ENCODE measurements around the gene IARS2.
"Not testable (repeated sequence)": the region's sequence is repeated elsewhere in the genome, so short reads cannot be mapped to it uniquely, and the experiment has no call there.

Gene IARS2

DNA sequence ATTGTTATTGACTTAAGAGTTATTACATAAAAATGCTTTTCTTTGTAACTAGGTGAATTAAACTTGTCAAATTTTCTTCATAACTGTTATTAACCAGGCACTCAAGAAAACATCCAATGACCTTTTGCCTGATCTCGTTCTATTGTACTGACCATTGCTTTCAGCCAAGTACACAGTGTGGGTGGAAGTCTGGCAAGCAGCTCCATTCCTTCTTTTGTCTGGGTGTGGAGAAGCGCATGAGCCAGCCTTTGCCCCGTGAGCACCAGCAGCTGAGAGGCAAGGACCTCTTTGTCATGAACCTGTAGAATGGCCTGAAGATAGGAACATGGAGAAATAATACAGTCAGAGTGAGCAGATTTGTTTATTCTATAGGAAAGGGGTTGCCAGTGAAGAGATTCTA is 57.5 kb downstream of the IARS2 start:
- TF ChIP-seq, protein P1, sequence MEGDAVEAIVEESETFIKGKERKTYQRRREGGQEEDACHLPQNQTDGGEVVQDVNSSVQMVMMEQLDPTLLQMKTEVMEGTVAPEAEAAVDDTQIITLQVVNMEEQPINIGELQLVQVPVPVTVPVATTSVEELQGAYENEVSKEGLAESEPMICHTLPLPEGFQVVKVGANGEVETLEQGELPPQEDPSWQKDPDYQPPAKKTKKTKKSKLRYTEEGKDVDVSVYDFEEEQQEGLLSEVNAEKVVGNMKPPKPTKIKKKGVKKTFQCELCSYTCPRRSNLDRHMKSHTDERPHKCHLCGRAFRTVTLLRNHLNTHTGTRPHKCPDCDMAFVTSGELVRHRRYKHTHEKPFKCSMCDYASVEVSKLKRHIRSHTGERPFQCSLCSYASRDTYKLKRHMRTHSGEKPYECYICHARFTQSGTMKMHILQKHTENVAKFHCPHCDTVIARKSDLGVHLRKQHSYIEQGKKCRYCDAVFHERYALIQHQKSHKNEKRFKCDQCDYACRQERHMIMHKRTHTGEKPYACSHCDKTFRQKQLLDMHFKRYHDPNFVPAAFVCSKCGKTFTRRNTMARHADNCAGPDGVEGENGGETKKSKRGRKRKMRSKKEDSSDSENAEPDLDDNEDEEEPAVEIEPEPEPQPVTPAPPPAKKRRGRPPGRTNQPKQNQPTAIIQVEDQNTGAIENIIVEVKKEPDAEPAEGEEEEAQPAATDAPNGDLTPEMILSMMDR (IDR thresholded peaks at IDR 0.05; ENCODE audit: control insufficient read depth, extremely low read depth, insufficient read depth): no peak
- no peak overlapping the region for H3K4me3 ChIP-seq (ENCODE audit: low read depth, low read length)
- no peak for DNase-seq (ENCODE audit: low read depth)

DNA sequence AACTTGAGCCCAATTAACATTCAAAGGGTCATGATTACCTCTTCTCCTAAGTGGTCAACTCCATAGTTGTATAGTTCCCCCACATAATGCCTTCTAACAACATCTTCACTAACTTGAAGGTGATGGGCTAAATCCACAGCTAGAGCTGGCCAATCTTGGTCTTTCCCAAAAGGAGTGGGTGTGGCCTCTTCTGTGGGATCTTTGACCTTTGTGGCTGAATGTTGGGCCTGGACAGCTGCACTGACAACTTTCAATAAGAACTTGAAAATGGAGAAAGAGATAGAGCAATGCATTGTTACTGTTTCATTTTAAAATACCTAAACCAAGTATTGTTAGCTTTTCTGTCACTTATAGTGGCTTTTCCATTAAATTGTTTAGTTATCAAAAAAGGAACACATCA is 59.2 kb downstream of the IARS2 start:
- TF ChIP-seq, protein P1 (IDR thresholded peaks at IDR 0.05; ENCODE audit: control insufficient read depth, extremely low read depth, insufficient read depth): no peak
- H3K4me3 ChIP-seq (ENCODE audit: low read depth, low read length): no peak overlapping the region
- no peak for DNase-seq (ENCODE audit: low read depth)

DNA sequence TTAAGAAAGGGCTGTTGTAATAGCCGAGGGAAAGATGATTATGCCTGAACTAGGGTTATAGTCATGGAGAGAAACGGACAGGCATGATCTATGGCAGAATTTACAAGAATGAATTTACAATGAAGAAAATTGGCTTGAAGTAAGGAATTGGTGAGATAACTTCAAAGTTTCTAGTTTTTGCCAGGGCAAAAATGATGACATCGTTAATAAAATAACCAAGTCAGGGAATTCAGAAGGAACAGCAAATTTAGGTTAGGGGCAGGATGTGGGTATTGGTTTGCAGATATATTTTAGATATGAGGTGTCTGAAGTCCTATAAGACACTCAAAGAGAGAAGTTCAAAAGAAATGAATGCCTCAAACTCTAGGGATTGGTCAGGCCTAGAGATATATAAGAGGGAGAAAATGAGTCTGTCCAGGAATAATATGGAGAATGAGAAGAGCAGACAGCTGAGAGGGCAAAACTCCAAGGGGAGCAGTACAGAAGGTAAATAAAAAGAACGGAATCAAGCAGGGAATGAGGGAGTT is 62.8 kb downstream of the IARS2 start:
- TF ChIP-seq, protein P1 (IDR thresholded peaks at IDR 0.05; ENCODE audit: control insufficient read depth, extremely low read depth, insufficient read depth): no peak
- no peak overlapping the region for H3K4me3 ChIP-seq (ENCODE audit: low read depth, low read length)

DNA sequence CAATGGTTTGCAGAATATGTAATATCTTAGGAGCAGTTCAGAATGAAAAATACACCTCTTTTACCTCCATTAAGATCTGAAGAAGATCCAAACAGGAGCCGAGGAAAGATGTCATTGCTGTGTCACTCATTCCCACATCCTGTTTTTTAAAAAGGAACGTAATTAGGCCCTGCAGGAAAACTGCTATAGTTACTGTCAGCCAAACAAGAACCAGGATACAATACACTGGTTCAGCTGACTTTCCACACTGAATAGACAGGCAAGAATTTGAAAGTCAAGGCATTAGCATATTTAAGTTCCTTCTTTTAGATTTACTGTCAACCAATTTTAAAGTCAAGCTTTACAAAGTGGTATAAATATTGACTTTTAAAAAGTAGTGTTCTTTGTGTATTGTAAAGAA is 63.8 kb downstream of the IARS2 start:
- no peak for DNase-seq (ENCODE audit: low read depth)
- H3K4me3 ChIP-seq (ENCODE audit: low read depth, low read length): no peak overlapping the region
- TF ChIP-seq, protein P1 (IDR thresholded peaks at IDR 0.05; ENCODE audit: control insufficient read depth, extremely low read depth, insufficient read depth): no peak

More for the DNA sequence above, 62.8 kb downstream of the IARS2 start:
- no peak for DNase-seq (ENCODE audit: low read depth)

DNA sequence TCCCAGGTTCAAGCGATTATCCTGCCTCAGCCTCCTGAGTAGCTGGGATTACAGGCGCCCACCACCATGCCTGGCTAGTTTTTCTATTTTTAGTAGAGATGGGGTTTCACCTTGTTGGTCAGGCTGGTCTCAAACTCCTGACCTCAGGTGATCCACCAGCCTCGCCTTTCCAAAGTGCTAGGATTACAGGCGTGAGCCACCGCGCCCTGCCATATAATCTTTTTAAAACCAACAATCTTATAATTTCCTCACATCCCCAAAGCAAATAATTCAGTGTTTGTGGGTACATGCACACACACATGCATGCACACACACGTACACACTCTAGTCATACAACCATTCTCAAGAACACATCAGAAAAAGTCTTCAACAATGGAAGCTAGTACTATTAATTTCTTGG is 64.6 kb downstream of the IARS2 start:
- DNase-seq (ENCODE audit: low read depth); H3K4me3 ChIP-seq (ENCODE audit: low read depth, low read length): not testable (repeated sequence)

DNA sequence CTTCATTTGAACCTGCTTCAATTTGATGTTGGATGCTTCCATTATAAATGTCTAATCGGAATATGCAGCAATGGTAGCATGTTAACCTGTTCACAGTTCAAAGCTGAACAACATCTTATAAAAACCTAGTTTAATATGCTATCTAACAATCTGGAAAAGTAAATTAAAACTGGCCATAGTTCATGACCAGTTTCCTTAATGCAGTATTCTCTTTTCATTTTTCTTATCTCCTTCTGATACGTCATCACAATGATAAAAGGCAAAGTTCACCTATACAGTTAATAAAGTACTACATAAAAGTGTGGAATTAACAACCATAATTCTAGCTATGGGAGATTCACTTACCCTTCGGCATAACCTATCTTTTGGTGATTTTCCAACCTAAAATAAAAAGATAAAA is 65.1 kb downstream of the IARS2 start:
- no peak overlapping the region for H3K4me3 ChIP-seq (ENCODE audit: low read depth, low read length)
- no peak for DNase-seq (ENCODE audit: low read depth)
- TF ChIP-seq, protein P1 (IDR thresholded peaks at IDR 0.05; ENCODE audit: control insufficient read depth, extremely low read depth, insufficient read depth): no peak

DNA sequence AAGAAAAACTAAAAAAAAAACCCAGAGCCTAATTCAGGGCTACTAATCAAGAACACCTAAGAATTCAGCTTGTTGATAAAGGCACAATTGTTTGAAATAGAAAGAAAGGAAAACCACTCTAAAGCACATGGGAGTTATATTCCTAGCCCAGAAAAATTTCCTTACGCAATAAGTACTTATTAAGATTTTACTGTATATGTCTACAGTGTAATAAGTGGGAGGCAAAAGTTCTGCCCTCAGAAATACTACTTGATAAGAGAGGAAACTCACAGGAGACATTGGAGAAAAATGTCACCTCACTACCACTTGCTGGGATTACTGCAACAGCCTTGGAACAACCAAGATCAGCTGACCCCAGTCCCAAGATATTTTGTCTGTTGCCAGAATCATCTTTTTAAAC is 66.1 kb downstream of the IARS2 start:
- no peak overlapping the region for H3K4me3 ChIP-seq (ENCODE audit: low read depth, low read length)
- DNase-seq (ENCODE audit: low read depth): no peak
- TF ChIP-seq, protein P1 (IDR thresholded peaks at IDR 0.05; ENCODE audit: control insufficient read depth, extremely low read depth, insufficient read depth): no peak

Data from LNCaP clone FGC (cell line).